ENCODE results near the gene SPATA17.
A peak's percentile ranks its signal among the peaks of the same experiment; 100 is the strongest.
"Not testable (repeated sequence)": the region's sequence is repeated elsewhere in the genome, so short reads cannot be mapped to it uniquely, and the experiment has no call there.

The SPATA17 gene

GRCh38 chr1:217630711-217631591 is at the start of gene SPATA17, which contains the start of gene GPATCH2:
Gene SPATA17, plus strand, starts transcription at chr1:217631344. Its CDS starts 35 bp downstream, at chr1:217631379.
Gene GPATCH2, minus strand, starts transcription at chr1:217631090. Its CDS starts 119 bp downstream, at chr1:217630971.
- peak; percentile 72 for DNase-seq
- ATAC-seq, result peak; percentile 86

DNA sequence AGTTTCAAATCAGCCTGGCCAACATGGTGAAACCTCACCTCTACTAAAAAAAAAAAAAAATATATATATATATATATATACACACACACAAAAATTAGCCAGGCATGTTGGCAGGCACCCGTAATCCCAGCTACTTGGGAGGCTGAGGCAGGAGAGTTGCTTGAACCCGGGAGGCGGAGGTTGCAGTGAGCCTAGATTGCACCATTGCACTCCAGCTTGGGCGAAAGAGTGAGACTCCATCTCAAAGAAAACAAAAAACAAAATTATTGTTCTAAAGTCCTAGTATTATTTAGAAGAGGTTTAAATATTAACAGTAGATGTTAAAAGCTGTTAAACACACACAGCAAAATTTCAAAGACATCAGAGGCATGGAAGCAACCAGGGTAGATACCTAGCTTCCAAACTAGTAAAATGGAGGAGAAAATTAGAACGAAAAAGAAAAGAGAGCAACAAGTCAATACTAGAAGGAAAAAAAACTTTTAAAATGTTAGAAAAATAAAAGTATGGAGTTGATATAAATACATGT is 46.8 kb upstream of the SPATA17 start:
- not testable (repeated sequence) for ATAC-seq, DNase-seq

DNA sequence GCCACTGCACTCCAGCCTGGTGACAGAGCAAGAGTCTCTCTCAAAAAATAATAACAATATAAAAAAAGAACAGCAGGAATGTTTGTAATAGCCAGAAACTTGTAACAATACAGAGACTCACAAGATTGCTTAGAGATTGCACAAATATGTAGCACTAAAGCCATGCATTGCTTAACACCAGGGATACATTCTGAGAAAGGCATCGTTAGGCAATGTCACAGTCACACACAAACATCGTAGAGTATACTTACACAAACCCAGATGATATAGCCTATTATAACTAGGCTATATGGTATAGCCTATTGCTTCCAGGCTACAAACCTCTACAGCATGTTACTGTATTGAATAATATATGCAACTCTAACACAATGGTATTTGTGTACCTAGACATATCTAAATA is 45.6 kb upstream of the SPATA17 start:
- ATAC-seq (no peak), DNase-seq (no peak)

GRCh38 chr1:217586586-217586985 is 44.6 kb upstream of the SPATA17 start:
- no peak for ATAC-seq

DNA sequence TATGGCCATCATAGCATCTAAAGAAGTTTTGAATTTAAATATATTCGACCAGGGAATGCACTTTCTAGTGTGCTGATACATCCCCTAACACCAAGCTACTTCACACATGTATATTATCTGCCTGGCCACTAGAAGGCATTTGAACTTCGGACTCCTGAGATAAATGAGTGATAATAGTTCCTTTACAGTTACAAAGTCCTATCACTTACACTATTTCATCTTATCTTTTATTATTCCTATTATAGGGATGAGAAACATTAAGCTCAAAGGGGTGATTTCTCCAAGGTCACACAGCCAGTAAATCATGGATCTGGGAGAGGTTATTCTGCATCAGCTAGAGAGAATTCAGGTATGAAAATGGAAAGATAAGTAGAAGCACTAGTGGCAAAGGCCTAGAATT is 40.5 kb upstream of the SPATA17 start:
- DNase-seq (no peak), ATAC-seq (no peak)

More at GRCh38 chr1:217586586-217586985, 44.6 kb upstream of the SPATA17 start:
- DNase-seq, result no peak

DNA sequence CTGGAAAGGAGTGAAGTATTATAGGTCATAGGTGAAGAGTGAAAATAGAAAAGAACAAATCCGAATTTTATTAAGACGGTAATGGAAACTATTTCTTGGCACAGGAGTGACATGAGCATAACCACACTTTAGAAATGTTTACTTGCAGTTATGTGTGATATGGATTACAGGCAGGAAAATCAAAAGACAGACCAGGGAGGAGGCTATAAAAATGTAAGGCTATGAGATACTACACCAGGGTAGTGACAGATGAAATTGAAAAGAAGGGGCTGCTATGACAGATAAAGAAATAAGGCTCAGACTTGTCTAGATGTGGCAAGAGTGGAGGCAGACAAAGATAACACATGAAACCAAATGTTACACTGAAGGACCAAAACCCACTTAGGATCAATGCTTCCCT is 32.0 kb upstream of the SPATA17 start:
- ATAC-seq, result no peak
- no peak for DNase-seq

- DNase-seq (no peak), ATAC-seq (no peak)
Observed at GRCh38 chr1:217602380-217602779, 28.8 kb upstream of the SPATA17 start.

GRCh38 chr1:217605390-217605789 is 25.8 kb upstream of the SPATA17 start:
- DNase-seq (no peak), ATAC-seq (no peak)

DNA sequence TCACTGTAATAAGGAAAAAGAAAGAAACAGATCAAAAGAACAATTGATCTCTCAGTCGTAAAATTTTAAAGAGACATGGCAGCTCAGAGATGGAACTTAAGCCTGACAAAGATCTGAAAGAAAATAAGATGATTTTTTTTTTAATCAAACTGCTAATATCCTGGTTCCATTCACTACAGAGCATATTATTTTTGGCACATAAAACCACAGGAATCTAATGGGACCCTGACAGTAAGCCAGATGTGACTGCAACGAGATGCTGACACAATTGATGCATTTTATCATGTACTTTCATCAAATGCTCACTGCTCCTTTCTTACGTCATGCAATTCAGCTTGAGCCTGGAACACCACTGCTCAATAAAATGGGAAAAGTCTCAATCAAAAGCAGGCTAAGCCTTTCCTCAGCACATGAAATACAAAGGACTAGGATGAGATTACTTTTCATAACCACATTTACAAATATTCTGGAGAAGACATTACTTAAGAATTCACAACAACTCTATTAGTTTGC is 16.9 kb upstream of the SPATA17 start:
- DNase-seq (no peak), ATAC-seq (no peak)

DNA sequence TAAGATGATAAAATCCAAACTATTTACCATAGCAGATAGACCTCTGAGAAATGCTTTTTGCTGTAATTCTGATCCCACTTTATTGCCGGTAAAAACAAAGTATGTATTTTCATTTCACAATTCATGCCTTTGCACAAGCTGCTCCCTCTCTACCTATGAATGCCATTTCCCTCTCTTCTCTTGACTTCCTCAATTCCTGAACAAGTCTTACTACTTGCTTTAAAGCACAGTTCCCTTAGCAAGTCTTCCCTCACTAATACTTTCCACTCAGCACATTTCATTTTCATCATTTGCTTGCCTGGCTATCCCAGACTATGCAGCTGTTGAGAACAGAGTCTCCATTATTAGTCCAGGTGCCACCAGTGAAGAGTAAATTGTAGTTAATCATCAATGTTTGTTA is 14.0 kb upstream of the SPATA17 start:
- ATAC-seq (no peak), DNase-seq (no peak)

GRCh38 chr1:217620814-217621213 is 10.3 kb upstream of the SPATA17 start:
- ATAC-seq, result peak; percentile 98
- DNase-seq, result no peak

- DNase-seq, result no peak
- peak; percentile 26 for ATAC-seq
Observed at GRCh38 chr1:217622042-217622441, 9.1 kb upstream of the SPATA17 start.

DNA sequence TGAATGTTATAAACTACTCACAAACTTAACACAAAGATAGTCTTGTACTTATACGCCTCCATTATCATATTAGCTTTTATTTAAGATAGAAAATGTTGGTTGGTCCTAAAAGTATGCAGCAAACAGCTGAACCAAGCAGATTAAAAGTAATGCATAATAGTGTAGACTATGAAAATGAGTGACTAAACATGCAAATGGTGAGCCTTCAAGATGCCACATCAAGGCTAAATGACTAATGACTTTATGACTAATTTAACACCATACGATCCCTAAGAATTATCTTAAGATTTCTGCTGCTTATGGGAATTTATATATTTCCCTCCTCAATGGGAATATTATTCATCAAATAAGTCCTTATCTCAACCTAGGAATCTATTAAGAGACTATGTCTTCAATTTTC is 4.8 kb upstream of the SPATA17 start:
- ATAC-seq, result peak; percentile 73

DNA sequence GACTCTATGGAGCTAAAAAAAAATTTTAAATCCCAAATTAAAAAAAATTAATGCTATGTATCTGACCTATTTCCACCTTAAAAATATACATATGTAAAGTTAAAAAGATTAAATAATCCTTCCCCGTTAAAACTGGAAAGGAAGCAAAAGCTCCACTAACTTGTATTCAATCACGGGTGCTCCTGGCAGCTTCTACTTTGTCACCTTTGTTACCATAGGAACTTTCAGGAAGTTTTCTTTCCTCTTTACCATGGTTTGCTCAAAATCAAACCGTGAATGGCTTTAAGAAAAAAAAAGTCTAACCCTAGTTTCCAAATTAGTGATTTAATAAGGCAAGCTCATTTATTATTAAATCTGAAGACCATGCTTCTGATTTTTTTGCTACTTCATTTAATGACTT is 3.7 kb upstream of the SPATA17 start:
- no peak for DNase-seq
- no peak for ATAC-seq

More for the DNA sequence above, 4.8 kb upstream of the SPATA17 start:
- DNase-seq, result no peak

DNA sequence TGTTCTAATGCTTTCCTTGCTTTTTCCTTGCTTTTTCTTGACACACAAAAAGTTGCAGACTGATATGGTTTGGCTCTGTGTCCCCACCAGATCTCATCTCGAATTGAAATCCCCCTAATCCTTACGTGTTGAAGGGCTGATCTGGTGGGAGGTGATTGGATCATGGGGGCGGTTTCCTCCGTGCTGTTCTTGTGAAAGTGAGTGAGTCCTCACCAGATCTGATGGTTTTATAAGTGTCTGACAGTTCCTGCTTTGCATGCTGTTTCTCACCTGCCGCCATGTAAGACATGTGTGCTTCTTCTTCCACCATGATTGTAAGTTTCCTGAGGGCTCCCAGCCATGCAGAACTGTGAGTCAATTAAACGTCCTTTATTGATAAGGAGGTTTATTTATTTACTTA is 11.3 kb downstream of the SPATA17 start:
- no peak for ATAC-seq
- no peak for DNase-seq

- DNase-seq, result no peak
- no peak for ATAC-seq
Observed at GRCh38 chr1:217647791-217648190, 16.6 kb downstream of the SPATA17 start.

DNA sequence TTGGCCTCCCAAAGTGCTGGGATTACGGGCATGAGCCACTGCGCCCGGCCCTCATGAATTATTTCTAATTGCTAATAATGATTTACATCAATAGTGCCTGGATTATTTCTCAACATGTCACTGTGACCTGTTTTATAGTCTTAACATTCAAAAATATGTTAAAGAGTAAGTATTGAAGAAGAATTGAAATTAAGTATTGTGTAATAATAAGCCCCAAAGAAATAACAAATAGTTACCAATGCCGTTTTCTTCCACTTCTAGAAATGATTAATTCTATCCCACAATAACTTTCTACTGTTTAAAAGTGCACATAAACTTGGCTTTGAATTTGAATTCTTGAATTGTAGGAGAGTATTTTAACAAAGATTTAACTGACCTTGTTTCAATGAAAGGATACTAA is 19.5 kb downstream of the SPATA17 start:
- DNase-seq, result no peak
- no peak for ATAC-seq

DNA sequence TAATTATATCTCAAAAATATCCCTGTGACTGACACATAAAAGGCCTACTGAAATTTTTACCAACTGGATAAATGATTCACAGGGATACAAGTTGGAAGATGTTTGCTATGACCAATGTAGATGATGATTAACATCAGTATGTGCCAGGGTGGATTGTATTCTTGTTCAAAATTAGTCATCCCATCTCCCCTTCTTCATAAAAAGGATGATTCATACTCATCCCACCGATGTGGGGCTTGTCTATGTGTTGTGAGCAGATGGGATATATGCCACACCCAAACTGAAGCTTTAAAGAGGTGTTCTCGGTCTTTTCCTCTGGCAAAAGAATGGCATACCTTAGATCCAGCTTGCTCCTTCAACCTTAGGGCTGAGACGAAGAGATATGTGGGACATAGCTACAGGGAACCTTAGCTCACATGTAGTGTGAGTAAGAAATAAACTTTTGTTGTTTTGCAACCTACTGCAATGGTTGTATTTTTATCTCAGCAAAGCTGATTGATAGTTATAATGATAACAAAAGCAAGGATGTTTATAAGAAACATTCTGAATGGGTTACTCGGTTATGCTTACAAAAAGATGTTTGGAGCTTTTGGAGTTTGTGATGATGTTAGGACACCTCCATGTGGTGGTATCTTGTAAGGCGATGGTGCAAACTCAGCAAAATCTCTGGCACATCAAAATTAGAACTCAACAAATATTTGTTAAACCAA is 29.4 kb downstream of the SPATA17 start:
- ATAC-seq, result peak; percentile 49
- DNase-seq, result no peak

DNA sequence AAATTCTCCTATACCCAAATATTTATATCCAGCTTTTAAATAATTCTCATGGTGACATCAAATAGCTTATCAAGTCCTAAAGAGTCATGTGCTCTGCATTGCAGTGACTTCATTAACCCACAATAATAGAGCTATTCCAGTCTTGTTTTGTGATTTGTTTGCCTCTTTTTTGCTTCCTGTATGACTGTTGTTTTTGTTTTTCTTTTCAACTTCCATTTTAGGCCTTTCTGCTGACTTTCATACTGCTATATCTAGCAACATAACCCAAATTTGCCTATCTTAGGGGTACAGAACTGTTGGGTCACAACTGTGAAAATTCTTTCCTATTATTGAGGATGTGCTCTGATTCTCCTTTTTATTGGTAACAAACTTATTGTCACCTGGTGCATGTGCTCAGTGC is 30.3 kb downstream of the SPATA17 start:
- no peak for DNase-seq
- ATAC-seq, result no peak

DNA sequence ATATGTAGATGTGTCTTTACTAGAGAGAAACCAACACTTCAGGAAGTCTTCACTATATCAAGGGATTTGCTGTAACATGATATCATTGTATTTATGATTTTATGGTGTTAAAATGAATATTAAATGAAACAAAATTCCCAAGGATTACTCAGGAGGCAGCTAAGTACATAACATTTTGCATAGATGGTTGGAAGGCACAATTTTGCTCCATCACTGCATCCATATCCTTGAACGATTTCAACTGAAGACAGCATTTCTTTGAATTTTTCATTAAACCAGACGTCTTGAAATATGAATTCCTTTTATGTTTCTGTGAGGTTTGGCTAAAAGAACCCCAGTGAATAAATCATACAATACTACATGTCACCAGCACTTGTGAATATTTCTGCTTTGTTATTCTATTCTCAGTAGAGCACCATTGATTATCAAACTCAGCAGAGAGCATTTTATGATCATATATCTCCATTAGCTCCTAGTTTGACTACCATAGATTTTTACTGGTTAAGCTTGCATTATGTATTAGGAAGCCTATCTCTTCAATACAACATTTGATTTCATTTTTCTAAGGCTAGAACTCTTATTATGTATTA is 37.3 kb downstream of the SPATA17 start:
- ATAC-seq, result no peak
- DNase-seq, result no peak

DNA sequence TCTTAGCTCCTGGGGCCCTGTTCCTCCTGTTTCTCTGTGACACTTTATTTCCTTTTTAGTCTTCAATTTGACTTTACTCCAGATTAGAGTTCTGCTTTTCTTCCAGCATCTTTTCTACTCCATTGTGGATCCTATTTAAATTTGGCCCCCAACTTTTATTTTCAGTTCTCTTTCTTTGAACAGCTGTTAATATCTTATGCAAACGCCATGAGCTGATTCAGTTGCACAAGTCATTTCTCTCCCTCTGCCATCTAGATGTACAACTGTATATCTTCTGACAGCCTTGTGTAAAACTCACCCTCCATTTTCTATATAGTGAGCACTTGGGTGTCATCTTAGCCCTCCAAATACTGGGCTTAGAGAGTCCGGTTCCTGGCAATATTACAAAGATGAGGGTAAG is 42.2 kb downstream of the SPATA17 start:
- no peak for ATAC-seq
- DNase-seq, result no peak

- ATAC-seq, result no peak
Observed at GRCh38 chr1:217674028-217674729, 43.0 kb downstream of the SPATA17 start.

More at GRCh38 chr1:217674028-217674729, 43.0 kb downstream of the SPATA17 start:
- DNase-seq, result no peak
